ENCODE data around the gene CALCR. TPM values are rescaled to one million over a fixed set of nuclear protein-coding genes. Genes with fewer than 3 reads are reported as not detected.

The CALCR gene
- total RNA-seq, 1 donor from 2014 or later = 0.48 TPM

GRCh38 chr7:93448176-93448575 lies 126.3 kb downstream of the CALCR start:
- no peak for DNase-seq (ENCODE audit: low spot score)

GRCh38 chr7:93447509-93447908 lies 127.0 kb downstream of the CALCR start:
- DNase-seq (ENCODE audit: low spot score) = no peak

- no peak for DNase-seq (ENCODE audit: low spot score)
Observed at GRCh38 chr7:93442478-93443224, 131.9 kb downstream of the CALCR start.

GRCh38 chr7:93435791-93436190 lies 138.7 kb downstream of the CALCR start:
- no peak for DNase-seq (ENCODE audit: low spot score)

GRCh38 chr7:93432130-93432529 lies 142.4 kb downstream of the CALCR start:
- DNase-seq (ENCODE audit: low spot score) = no peak

- no peak for DNase-seq (ENCODE audit: low spot score)
Observed at GRCh38 chr7:93430917-93431588, 143.5 kb downstream of the CALCR start.

GRCh38 chr7:93429563-93429962 lies 145.0 kb downstream of the CALCR start:
- DNase-seq (ENCODE audit: low spot score) = no peak

- DNase-seq (ENCODE audit: low spot score) = no peak
Observed at GRCh38 chr7:93427107-93427506, 147.4 kb downstream of the CALCR start.

GRCh38 chr7:93426155-93426696 lies 148.3 kb downstream of the CALCR start:
- DNase-seq (ENCODE audit: low spot score) = no peak

GRCh38 chr7:93414574-93414973 lies 159.9 kb downstream of the CALCR start:
- no peak for DNase-seq (ENCODE audit: low spot score)

- DNase-seq (ENCODE audit: low spot score) = no peak
Observed at GRCh38 chr7:93409324-93409723, 165.2 kb downstream of the CALCR start.

GRCh38 chr7:93407239-93407638 lies 167.3 kb downstream of the CALCR start:
- DNase-seq (ENCODE audit: low spot score) = no peak

GRCh38 chr7:93402944-93403343 lies 171.6 kb downstream of the CALCR start:
- no peak for DNase-seq (ENCODE audit: low spot score)

GRCh38 chr7:93399642-93400041 lies 174.9 kb downstream of the CALCR start:
- DNase-seq (ENCODE audit: low spot score) = no peak

GRCh38 chr7:93392984-93393383 lies 181.5 kb downstream of the CALCR start:
- no peak for DNase-seq (ENCODE audit: low spot score)

- DNase-seq (ENCODE audit: low spot score) = no peak
Observed at GRCh38 chr7:93390660-93391059, 183.9 kb downstream of the CALCR start.

GRCh38 chr7:93382362-93382761 lies 192.2 kb downstream of the CALCR start:
- no peak for DNase-seq (ENCODE audit: low spot score)

- DNase-seq (ENCODE audit: low spot score) = no peak
Observed at GRCh38 chr7:93378131-93378760, 196.3 kb downstream of the CALCR start.

GRCh38 chr7:93375603-93376002 lies 198.9 kb downstream of the CALCR start:
- no peak for DNase-seq (ENCODE audit: low spot score)

All from umbilical cord (tissue), 2 donors.